Left renal cortex interstitium (tissue), 4 donors: ENCODE data around the gene ACSS1. TPM values are rescaled to one million over a fixed set of nuclear protein-coding genes. Genes with fewer than 3 reads are reported as not detected.

Experiments
- DNase-seq, 4 donors: peaks; one replicate each; pipeline ENCODE4 v3.0.0-alpha.2; 2013; ENCODE audit warnings: low read depth in 4 of 4, low spot score in 2 of 4, missing footprints in 1 of 4
- polyA plus RNA-seq, 4 donors: library from polyadenylated mRNA; unstranded; fragments of 120-200 nt; gene quantifications; one replicate each; pipeline ENCODE4 v1.2.1, GENCODE V29; 2013; ENCODE audit not compliant: insufficient read length in 4 of 4

The ACSS1 gene
- polyA plus RNA-seq, 4 donors: 29.8 to 35.0 (median 32.4) TPM

- no peak for DNase-seq
These were observed 76.7 kb downstream of the ACSS1 start for GRCh38 chr20:24981282-24981681.

DNA sequence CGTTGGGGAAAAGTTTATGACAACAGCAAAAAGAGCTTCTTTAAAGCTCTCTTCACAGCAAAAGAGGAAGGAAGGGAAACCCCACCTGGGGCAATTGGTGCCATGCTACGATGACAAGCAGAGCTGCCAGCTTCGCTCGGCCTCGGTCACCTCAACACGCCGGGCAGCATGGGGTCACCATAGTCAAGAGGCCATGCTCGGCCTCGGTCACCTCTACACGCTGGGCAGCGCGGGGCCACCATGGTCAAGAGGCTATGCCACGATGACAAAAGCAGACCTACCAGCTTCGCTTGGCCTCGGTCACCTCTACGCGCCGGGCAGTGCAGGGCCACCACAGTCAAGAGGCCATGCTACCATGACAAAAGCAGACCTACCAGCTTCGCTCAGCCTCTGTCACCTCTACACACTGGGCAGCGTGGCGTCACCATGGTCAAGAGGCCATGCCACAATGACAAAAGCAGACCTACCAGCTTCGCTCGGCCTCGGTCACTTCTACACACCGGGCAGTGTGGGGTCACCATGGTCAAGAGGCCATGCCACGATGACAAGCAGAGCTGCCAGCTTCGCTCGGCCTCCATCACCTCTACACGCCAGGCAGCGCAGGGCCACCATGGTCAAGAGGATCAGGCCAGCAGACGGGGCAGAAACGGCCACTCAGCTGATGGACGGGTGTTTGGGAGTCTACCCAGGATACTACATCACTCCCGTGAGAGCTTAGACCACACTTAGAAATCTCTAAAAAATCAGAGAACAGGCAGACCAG, 77.5 kb downstream of the ACSS1 start:
- DNase-seq: no peak

DNA sequence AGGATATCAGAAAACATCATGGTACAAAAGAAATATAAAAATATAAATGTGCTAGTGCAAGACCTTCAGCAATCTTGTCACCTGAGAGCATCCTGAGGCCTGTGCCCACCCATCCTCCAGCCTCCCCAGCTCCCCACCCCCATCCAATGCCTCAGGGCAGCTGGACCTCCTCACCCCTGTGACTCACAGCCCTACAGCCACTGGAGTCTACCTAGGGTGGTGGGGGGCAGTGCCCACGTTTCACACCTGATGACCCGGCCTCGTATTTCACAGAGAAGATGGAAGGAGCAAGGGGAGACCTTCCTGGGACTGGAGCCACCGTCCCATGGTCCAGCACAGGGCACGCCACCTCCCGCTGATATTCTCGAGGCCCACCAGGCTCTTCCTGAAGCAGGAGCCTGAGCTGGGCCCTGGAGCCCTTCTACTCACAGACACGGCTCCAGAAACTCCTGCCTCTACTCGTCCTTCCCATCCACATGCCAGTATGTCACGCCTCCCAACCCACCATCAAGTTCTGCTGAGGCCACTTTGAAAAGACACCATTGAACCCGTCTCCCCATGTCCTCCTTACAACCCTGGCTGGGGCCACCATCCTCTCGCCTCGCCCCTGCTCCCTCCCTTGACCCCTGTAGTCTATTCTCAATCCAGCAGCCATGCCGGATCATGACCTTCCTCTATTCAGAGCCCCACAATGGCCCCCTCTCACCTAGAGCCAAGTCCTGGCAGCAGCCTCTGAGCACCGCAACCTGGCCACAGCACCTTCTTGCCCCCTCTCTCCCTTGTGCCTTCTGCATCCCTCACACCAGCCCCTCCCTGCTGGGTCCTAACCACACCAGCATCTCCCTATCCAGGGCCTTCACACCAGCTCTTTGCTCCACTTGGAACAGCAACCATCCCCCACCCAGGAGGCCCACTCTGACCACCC, 78.6 kb downstream of the ACSS1 start:
- no peak for DNase-seq

- DNase-seq: no peak
These were observed 79.4 kb downstream of the ACSS1 start for GRCh38 chr20:24978513-24978912.

DNA sequence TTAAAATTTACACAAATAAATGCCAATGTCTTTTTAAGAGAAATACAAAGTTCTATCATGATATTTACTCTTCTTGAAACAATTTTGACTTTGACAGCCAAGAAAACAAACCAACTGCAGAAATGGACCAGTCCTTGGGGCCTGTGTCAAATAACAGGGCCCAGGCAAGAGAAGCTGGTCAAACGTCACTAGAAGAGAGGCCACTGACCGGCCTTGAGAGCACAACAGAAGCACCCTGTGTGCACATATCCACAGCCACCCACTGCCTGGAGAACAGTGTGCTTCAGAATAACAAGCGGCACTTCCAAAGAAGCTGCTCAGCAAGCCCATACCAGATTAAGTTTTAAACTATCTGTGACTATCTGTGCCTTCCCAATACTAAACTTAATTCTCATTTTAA, 80.1 kb downstream of the ACSS1 start:
- no peak for DNase-seq

DNA sequence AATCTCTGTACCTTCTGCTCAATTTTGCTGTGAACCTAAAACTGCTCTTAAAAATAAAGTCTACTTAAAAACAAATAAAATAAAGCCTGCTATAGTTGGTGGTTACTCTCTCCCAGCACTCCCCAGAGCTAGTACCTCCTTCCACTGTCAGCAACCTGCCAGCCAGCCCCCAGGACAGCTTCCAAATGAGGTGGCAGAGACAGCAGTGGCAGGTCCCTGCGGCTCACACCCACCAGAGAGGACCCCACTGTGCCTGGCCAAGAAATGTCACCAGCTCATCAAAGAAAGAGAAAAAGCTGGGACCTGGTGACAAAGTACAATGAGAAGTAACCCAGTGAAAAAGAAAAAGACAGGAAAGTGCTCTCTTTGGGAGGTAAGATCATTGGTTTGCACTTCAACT, 80.6 kb downstream of the ACSS1 start:
- no peak for DNase-seq

- DNase-seq: no peak
These were observed 85.6 kb downstream of the ACSS1 start for GRCh38 chr20:24972341-24972740.

- DNase-seq: peak in 1 of 4 donors; percentile 16
These were observed 86.4 kb downstream of the ACSS1 start for GRCh38 chr20:24971376-24972101.

GRCh38 chr20:24970754-24971153, 87.2 kb downstream of the ACSS1 start:
- no peak for DNase-seq

DNA sequence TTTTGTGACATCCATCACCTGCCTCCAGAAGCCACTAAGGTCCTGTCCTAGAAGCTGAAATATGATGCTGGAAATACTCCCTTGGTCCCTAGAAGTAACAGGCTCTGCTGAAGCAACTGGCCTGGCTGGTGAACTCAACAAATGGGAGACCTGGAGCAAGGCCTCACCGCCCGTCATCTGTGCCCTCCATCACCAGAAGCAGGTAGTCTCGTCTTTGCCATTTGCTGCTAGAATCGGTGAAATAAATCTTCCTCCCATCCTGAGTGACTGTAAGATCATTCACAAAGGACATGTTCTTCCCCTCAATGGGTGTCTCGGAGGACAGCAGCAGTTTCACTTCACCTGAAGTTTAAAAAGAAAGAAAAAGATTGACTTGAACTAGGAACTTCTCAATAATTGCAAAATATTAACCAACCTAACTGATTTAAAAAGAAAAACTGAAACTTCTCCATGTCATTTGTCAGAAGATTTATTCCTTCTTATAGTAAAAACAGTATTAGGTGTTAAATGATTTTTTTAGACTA, 87.8 kb downstream of the ACSS1 start:
- DNase-seq: no peak

GRCh38 chr20:24969186-24970029, 88.5 kb downstream of the ACSS1 start:
- no peak for DNase-seq

DNA sequence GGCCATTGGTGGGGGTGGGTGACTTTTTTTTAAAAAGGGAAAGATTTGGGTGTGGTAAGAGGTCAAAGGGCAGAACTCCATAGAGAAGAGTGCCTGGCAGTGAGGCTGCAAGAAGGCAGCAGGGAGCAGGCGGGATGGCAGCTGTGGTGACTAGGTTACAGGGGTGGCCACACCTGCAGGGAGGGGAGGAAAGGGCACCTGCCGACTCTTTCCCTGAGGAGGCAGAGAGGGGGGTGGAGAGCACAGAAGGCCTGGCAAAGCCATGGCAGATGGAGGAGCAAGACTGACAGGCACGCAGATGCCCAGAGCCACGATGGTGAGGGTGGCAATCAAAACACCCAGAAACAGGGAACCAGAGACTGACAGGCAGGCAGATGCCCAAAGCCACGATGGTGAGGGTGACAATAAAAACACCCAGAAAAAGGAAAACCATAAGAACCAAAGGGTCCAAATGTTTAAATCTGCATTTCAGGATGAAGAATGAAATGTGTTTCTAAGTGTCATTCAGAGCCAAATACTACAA, 89.6 kb downstream of the ACSS1 start:
- DNase-seq: no peak

DNA sequence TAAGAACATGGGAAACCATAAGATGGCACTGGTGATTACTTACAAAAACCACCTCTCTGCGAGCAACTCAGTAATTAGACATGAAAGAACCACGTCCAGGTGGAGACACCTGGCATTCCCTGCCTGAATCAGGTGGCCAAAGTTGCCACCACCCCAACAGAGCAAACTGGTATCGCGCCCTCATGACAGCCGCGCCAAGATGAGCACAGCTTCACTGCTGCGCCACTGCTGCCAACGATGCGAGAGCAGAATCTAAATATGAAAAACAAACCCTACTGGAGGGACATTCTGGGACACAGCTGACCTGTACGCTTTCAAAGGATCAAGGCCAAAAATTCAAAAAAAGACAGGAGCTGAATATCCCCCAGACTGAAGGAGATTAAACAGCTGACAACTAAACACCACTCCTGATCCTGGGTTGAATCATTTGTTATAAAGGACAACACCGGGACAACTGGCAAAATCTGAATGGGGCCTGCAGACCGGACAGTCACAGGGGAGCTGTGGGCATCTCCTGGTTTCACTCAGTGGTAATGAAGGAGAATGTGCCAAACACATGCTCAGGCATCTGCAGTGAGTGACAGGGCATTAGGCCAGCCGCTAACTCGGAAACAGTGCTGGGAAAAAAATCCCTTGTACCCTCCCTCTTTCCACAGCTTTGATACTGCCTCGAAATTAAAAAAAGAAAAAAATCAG, 91.5 kb downstream of the ACSS1 start:
- DNase-seq: no peak

GRCh38 chr20:24965065-24965919, 92.6 kb downstream of the ACSS1 start:
- DNase-seq: no peak

- no peak for DNase-seq
These were observed 93.5 kb downstream of the ACSS1 start for GRCh38 chr20:24964506-24964840.

DNA sequence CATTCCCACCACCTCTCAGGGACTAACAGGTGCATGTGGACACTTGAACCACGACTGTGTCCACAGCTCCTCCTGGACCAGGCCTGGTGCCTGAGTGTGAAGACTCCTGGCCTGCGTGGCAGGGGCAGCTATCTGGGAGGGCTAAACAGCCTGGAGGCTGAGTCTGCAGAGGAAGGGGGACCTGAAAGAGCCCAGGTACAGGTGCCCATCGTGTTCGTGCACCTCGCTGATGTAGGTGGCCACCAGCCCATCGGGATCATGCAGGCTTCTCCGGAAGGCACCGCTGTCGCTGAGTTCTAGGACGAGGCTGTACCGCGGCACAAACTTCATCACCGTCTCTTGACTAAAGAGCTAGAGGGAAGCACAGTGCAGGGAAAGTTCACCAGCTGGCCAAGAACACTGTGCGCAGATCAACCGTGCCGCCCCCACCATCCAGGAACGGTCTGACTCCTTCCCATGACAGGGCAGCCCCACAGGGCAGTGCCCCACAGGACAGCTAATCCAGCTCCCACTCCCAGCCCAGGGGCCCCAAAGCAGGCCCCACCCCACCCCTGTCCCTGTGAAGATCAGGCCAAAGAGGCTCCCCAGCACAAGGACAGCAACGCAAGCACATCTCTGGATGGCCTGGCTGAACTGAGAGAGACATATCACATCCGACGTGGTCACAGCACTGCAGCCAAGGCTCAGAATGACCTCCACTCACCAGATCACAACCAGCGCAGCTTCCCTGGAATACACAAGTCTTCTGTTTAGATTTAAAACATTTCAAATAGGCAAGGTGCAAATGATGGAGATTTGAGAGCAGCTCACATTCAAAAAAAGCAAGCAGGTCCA, 94.0 kb downstream of the ACSS1 start:
- DNase-seq: no peak

DNA sequence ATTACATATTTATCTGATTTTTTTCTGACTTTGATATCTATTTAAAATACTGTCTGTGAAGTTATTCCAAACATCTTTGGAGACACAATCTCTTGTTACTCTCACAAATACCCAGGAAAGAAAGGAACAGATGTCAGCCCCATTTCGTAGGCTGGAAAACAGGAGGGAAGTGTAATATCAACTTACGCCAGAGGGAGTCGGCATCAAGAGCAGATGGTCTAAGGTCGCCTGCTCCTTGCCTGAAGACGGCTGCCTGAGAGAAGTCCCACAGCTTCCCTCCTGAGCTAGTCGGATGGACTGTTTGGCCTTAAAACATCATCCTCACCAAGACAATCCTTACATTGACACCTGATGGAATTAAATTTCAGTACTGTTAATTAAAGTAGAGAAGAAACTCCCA, 95.4 kb downstream of the ACSS1 start:
- no peak for DNase-seq

GRCh38 chr20:24962182-24962492, 95.8 kb downstream of the ACSS1 start:
- no peak for DNase-seq
